IMR-90 (cell line): Measurements from ENCODE around the gene MIEF1.

Experiments
- BHLHE40 ChIP-seq: fragments of 150-350 bp; IDR thresholded peaks from 2 replicates; pipeline ENCODE4 v1.6.1; 2016; ENCODE audit warnings: mild to moderate bottlenecking, low read depth, low read length
- CEBPB ChIP-seq: IDR thresholded peaks from 2 replicates; pipeline ENCODE4 v1.6.1; 2012; ENCODE audit warnings: low read depth, low read length, improper control_type of control experiment
- CTCF ChIP-seq: conservative IDR thresholded peaks from 2 replicates; pipeline ENCODE4 v1.5.1; 2012; ENCODE audit warnings: mild to moderate bottlenecking, low read depth, low read length, improper control_type of control experiment
- ELK1 ChIP-seq: fragments of 150-350 bp; IDR thresholded peaks from 2 replicates; pipeline ENCODE4 v1.6.1; 2016; ENCODE audit warnings: low read depth, mild to moderate bottlenecking, low read length, moderate library complexity, borderline replicate concordance
- MXI1 ChIP-seq: IDR thresholded peaks from 2 replicates; pipeline ENCODE4 v1.6.1; 2012; ENCODE audit warnings: low read depth, mild to moderate bottlenecking, low read length, moderate library complexity, borderline replicate concordance
- NFE2L2 ChIP-seq: fragments of 150-350 bp; IDR thresholded peaks from 2 replicates; pipeline ENCODE4 v1.6.1; 2016; ENCODE audit warnings: low read depth, mild to moderate bottlenecking, low read length
- POLR2A ChIP-seq: IDR thresholded peaks from 2 replicates; pipeline ENCODE4 v1.6.1; 2012; ENCODE audit warnings: mild to moderate bottlenecking, low read depth, low read length
- RAD21 ChIP-seq: IDR thresholded peaks from 2 replicates; pipeline ENCODE4 v1.6.1; 2012; ENCODE audit warnings: low read length, improper control_type of control experiment
- RFX5 ChIP-seq: IDR thresholded peaks from 2 replicates; pipeline ENCODE4 v1.8.0; 2012; ENCODE audit warnings: low read depth, mild to moderate bottlenecking, low read length, moderate library complexity

GRCh38 chr22:39457556-39458443 lies 44.3 kb upstream of the MIEF1 start:
- TF ChIP-seq MXI1 (no peak), CTCF (no peak), POLR2A (no peak), RFX5 (no peak), NFE2L2 (no peak), RAD21 (no peak), BHLHE40 (no peak), ELK1 (no peak), CEBPB (no peak)
